ENCODE measurements around the gene LZTS2.

GRCh38 chr10:101046332-101047238, 47.0 kb downstream of the LZTS2 start:
- no peak for TF ChIP-seq REST (IDR thresholded peaks at IDR 0.05; ENCODE audit: insufficient replicate concordance, low read depth)
- no peak for TF ChIP-seq CTCF (IDR thresholded peaks at IDR 0.05; ENCODE audit: insufficient read depth, low read length)
